HL-60 (cell line): Measurements from ENCODE around the gene ACCS.

ENCODE experiments used
- POLR2AphosphoS5 ChIP-seq: IDR thresholded peaks from 2 replicates; pipeline ENCODE4 v1.6.1; 2012; ENCODE audit warnings: low read depth
- SPI1 ChIP-seq: IDR thresholded peaks from 2 replicates; pipeline ENCODE4 v1.6.1; 2012; ENCODE audit warnings: low read depth, mild to moderate bottlenecking, borderline replicate concordance
- TF ChIP-seq, protein P1 (sequence below): IDR thresholded peaks from one replicate; pipeline ENCODE4 v1.5.1; 2011; ENCODE audit warnings: low read length, control low read depth, inconsistent platforms; ENCODE audit not compliant: insufficient read depth

GRCh38 chr11:44083906-44084305 is 17.8 kb downstream of the ACCS start:
- TF ChIP-seq POLR2AphosphoS5 (no peak), SPI1 (no peak)
- TF ChIP-seq, protein P1, sequence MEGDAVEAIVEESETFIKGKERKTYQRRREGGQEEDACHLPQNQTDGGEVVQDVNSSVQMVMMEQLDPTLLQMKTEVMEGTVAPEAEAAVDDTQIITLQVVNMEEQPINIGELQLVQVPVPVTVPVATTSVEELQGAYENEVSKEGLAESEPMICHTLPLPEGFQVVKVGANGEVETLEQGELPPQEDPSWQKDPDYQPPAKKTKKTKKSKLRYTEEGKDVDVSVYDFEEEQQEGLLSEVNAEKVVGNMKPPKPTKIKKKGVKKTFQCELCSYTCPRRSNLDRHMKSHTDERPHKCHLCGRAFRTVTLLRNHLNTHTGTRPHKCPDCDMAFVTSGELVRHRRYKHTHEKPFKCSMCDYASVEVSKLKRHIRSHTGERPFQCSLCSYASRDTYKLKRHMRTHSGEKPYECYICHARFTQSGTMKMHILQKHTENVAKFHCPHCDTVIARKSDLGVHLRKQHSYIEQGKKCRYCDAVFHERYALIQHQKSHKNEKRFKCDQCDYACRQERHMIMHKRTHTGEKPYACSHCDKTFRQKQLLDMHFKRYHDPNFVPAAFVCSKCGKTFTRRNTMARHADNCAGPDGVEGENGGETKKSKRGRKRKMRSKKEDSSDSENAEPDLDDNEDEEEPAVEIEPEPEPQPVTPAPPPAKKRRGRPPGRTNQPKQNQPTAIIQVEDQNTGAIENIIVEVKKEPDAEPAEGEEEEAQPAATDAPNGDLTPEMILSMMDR = no peak
